ENCODE measurements around the gene NUP43.

- TF ChIP-seq, protein P1, sequence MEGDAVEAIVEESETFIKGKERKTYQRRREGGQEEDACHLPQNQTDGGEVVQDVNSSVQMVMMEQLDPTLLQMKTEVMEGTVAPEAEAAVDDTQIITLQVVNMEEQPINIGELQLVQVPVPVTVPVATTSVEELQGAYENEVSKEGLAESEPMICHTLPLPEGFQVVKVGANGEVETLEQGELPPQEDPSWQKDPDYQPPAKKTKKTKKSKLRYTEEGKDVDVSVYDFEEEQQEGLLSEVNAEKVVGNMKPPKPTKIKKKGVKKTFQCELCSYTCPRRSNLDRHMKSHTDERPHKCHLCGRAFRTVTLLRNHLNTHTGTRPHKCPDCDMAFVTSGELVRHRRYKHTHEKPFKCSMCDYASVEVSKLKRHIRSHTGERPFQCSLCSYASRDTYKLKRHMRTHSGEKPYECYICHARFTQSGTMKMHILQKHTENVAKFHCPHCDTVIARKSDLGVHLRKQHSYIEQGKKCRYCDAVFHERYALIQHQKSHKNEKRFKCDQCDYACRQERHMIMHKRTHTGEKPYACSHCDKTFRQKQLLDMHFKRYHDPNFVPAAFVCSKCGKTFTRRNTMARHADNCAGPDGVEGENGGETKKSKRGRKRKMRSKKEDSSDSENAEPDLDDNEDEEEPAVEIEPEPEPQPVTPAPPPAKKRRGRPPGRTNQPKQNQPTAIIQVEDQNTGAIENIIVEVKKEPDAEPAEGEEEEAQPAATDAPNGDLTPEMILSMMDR (IDR thresholded peaks at IDR 0.05), result no peak
- TF ChIP-seq POLR2A (IDR thresholded peaks at IDR 0.05), result no peak
Observed at GRCh38 chr6:149761438-149761837, 15.1 kb upstream of the NUP43 start.
